Measurements from ENCODE around the gene HAP1. TPM values are rescaled to one million over a fixed set of nuclear protein-coding genes. Genes with fewer than 3 reads are reported as not detected.
"Not testable (repeated sequence)": the region's sequence is repeated elsewhere in the genome, so short reads cannot be mapped to it uniquely, and the experiment has no call there.

Gene HAP1
- total RNA-seq, 4 donors from 2014 or later, result 0.75 to 1.8 (median 1.1) TPM

GRCh38 chr17:41777157-41777573, 42.7 kb upstream of the HAP1 start:
- no peak for TF ChIP-seq CTCF (IDR thresholded peaks at IDR 0.05)
- WGBS, 2 donors, result 45 to 57% methylated on average over 3 to 4 of the region's 4 CpGs
- intact Hi-C loops (cut with DNase I; ENCODE audit: low total_unique reads), result no loop called here
- no peak overlapping the region for H3K4me3 ChIP-seq (ENCODE audit: low read depth, poor library complexity, severe bottlenecking)
- no peak for DNase-seq (ENCODE audit: low spot score in 2 of 2)

DNA sequence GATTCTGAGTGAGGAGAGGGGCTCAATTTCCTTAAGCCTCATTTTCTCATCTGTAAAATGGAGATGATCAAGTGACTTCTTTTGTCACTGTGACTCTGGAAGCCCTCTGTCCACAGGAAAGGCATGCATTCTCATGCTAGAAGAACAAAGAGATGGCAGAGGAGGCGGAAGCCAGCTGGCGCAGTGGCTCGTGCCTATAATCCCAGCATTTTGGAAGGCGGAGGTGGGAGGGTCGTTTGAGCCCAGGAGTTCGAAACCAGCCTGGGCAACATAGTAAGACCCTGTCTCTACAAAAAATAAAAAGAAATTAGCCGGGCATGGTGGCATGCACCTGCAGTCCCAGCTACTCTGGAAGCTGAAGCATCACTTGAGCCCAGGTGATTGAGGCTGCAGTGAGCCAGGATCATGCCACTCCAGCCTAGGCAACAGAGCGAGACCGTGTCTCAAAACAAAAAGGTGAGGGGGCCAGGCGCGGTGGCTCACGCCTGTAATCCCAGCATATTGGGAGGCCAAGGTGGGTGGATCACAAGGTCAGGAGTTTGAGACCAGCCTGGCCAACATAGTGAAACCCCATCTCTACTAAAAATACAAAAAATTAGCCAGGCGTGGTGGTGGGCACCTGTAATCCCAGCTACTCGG, 41.9 kb upstream of the HAP1 start:
- WGBS, 2 donors, result 67 to 72% methylated on average over 14 of the region's 14 CpGs
- H3K4me3 ChIP-seq (ENCODE audit: low read depth, poor library complexity, severe bottlenecking); intact Hi-C loops (cut with DNase I; ENCODE audit: low total_unique reads); DNase-seq (ENCODE audit: low spot score in 2 of 2): not testable (repeated sequence)

- DNase-seq (ENCODE audit: low spot score in 2 of 2), result no peak
- intact Hi-C loops (cut with DNase I; ENCODE audit: low total_unique reads), result no loop called here
- H3K4me3 ChIP-seq (ENCODE audit: low read depth, poor library complexity, severe bottlenecking), result no peak overlapping the region
- 47 to 49% methylated on average over 12 of the region's 12 CpGs for WGBS, 2 donors
- TF ChIP-seq POLR2A (IDR thresholded peaks at IDR 0.05) (no peak), CTCF (IDR thresholded peaks at IDR 0.05) (no peak)
Observed at GRCh38 chr17:41775394-41776226, 41.2 kb upstream of the HAP1 start.

GRCh38 chr17:41773731-41774193, 39.3 kb upstream of the HAP1 start:
- 39 to 50% methylated on average over 8 of the region's 8 CpGs for WGBS, 2 donors
- TF ChIP-seq CTCF (IDR thresholded peaks at IDR 0.05), result no peak
- no peak for TF ChIP-seq POLR2A (IDR thresholded peaks at IDR 0.05)
- DNase-seq (ENCODE audit: low spot score in 2 of 2), result no peak
- H3K4me3 ChIP-seq (ENCODE audit: low read depth, poor library complexity, severe bottlenecking), result no peak overlapping the region
- intact Hi-C loops (cut with DNase I; ENCODE audit: low total_unique reads), result no loop called here

GRCh38 chr17:41773190-41773588, 38.7 kb upstream of the HAP1 start:
- no peak overlapping the region for H3K4me3 ChIP-seq (ENCODE audit: low read depth, poor library complexity, severe bottlenecking)
- DNase-seq (ENCODE audit: low spot score in 2 of 2), result peak in 1 of 2 donors; percentile 65
- intact Hi-C loops (cut with DNase I; ENCODE audit: low total_unique reads), result no loop called here
- 30 to 38% methylated on average over 11 to 12 of the region's 12 CpGs for WGBS, 2 donors
- TF ChIP-seq CTCF (IDR thresholded peaks at IDR 0.05) (no peak), POLR2A (IDR thresholded peaks at IDR 0.05) (no peak)

GRCh38 chr17:41772586-41773189, 38.2 kb upstream of the HAP1 start:
- intact Hi-C loops (cut with DNase I; ENCODE audit: low total_unique reads), result no loop called here
- H3K4me3 ChIP-seq (ENCODE audit: low read depth, poor library complexity, severe bottlenecking), result no peak overlapping the region
- WGBS, 2 donors, result 65 to 70% methylated on average over 17 to 19 of the region's 19 CpGs
- TF ChIP-seq POLR2A (IDR thresholded peaks at IDR 0.05) (no peak), CTCF (IDR thresholded peaks at IDR 0.05) (no peak)
- no peak for DNase-seq (ENCODE audit: low spot score in 2 of 2)
